Skeletal muscle cell (primary cell): Measurements from ENCODE around the gene ROCK2.
"Not testable (repeated sequence)": the region's sequence is repeated elsewhere in the genome, so short reads cannot be mapped to it uniquely, and the experiment has no call there.

Source experiments
- DNase-seq: peaks from one replicate; pipeline ENCODE4 v3.0.0-alpha.2; 2010; ENCODE audit warnings: low read depth
- H3K4me3 ChIP-seq: 2 replicates; pipeline ENCODE4 v1.5.1; 2011; ENCODE audit warnings: low read depth, mild to moderate bottlenecking, control low read depth, low read length, moderate library complexity

ROCK2 gene

GRCh38 chr2:11213090-11213638 lies 131.3 kb downstream of the ROCK2 start:
- no peak overlapping the region for H3K4me3 ChIP-seq
- peak; percentile 59 for DNase-seq

- DNase-seq, result no peak
- no peak overlapping the region for H3K4me3 ChIP-seq
Observed at GRCh38 chr2:11212645-11213044, 131.8 kb downstream of the ROCK2 start.

- DNase-seq, result no peak
- no peak overlapping the region for H3K4me3 ChIP-seq
Observed at GRCh38 chr2:11208083-11208482, 136.4 kb downstream of the ROCK2 start.

- H3K4me3 ChIP-seq, result no peak overlapping the region
- peak; percentile 10 for DNase-seq
Observed at GRCh38 chr2:11203480-11203879, 141.0 kb downstream of the ROCK2 start.

- DNase-seq, result no peak
Observed at GRCh38 chr2:11201969-11202368, 142.5 kb downstream of the ROCK2 start.

GRCh38 chr2:11200651-11201050 lies 143.8 kb downstream of the ROCK2 start:
- no peak for DNase-seq
- no peak overlapping the region for H3K4me3 ChIP-seq

More at GRCh38 chr2:11201969-11202368, 142.5 kb downstream of the ROCK2 start:
- H3K4me3 ChIP-seq, result no peak overlapping the region

- no peak for DNase-seq
- no peak overlapping the region for H3K4me3 ChIP-seq
Observed at GRCh38 chr2:11196246-11196645, 148.2 kb downstream of the ROCK2 start.

- no peak for DNase-seq
- H3K4me3 ChIP-seq, result no peak overlapping the region
Observed at GRCh38 chr2:11187731-11188130, 156.7 kb downstream of the ROCK2 start.

GRCh38 chr2:11187083-11187619 lies 157.3 kb downstream of the ROCK2 start:
- DNase-seq, result peak; percentile 32
- no peak overlapping the region for H3K4me3 ChIP-seq

- no peak for DNase-seq
- no peak overlapping the region for H3K4me3 ChIP-seq
Observed at GRCh38 chr2:11186145-11186544, 158.3 kb downstream of the ROCK2 start.

- no peak overlapping the region for H3K4me3 ChIP-seq
- DNase-seq, result no peak
Observed at GRCh38 chr2:11182951-11183350, 161.5 kb downstream of the ROCK2 start.

GRCh38 chr2:11180653-11181052 lies 163.8 kb downstream of the ROCK2 start:
- no peak overlapping the region for H3K4me3 ChIP-seq
- no peak for DNase-seq

- no peak overlapping the region for H3K4me3 ChIP-seq
- no peak for DNase-seq
Observed at GRCh38 chr2:11179899-11180298, 164.5 kb downstream of the ROCK2 start.

GRCh38 chr2:11179196-11179595 lies 165.2 kb downstream of the ROCK2 start:
- H3K4me3 ChIP-seq, result no peak overlapping the region
- no peak for DNase-seq

GRCh38 chr2:11177871-11178690 lies 166.4 kb downstream of the ROCK2 start:
- no peak for DNase-seq
- H3K4me3 ChIP-seq, result no peak overlapping the region

- peak; percentile 23 for DNase-seq
- H3K4me3 ChIP-seq, result no peak overlapping the region
Observed at GRCh38 chr2:11175293-11175795, 169.1 kb downstream of the ROCK2 start.

GRCh38 chr2:11174222-11174621 lies 170.2 kb downstream of the ROCK2 start:
- no peak overlapping the region for H3K4me3 ChIP-seq
- no peak for DNase-seq

GRCh38 chr2:11169333-11169732 lies 175.1 kb downstream of the ROCK2 start:
- DNase-seq, result no peak
- H3K4me3 ChIP-seq, result no peak overlapping the region

- no peak for DNase-seq
- no peak overlapping the region for H3K4me3 ChIP-seq
Observed at GRCh38 chr2:11168488-11168887, 175.9 kb downstream of the ROCK2 start.

- no peak for DNase-seq
- no peak overlapping the region for H3K4me3 ChIP-seq
Observed at GRCh38 chr2:11166476-11166875, 178.0 kb downstream of the ROCK2 start.

GRCh38 chr2:11165046-11165445 lies 179.4 kb downstream of the ROCK2 start:
- not testable (repeated sequence) for DNase-seq, H3K4me3 ChIP-seq
